ENCODE data around the gene PRDM2.
"Not testable (repeated sequence)": the region's sequence is repeated elsewhere in the genome, so short reads cannot be mapped to it uniquely, and the experiment has no call there.

The PRDM2 gene

DNA sequence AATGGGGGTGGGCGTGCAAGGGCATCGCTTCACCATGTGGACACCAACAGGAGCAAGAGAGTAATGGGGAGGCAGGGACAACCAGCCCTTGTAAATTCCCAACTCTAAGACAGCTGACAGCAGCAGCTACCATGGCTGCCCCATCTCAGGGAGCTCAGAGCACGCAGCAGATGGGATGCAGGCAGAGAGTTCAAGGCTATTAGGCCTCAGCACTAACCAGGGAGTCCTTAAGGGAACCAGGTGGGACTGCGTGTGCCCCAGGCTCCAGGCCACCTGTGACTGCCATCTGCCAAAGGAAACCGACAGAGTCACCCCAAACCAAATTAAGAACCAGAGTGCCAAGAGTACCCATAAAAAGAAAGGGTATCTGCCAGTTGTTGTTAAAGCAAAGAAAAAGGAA lies 33.7 kb upstream of the PRDM2 start:
- TF ChIP-seq CTCF (IDR thresholded peaks at IDR 0.05; ENCODE audit: insufficient read depth, low read depth, low read length, missing control alignments), result no peak
- DNase-seq (ENCODE audit: low read depth), result no peak
- H3K4me3 ChIP-seq (ENCODE audit: low read length), result no peak overlapping the region

GRCh38 chr1:13667691-13668090 lies 32.3 kb upstream of the PRDM2 start:
- DNase-seq (ENCODE audit: low read depth), result no peak
- TF ChIP-seq CTCF (IDR thresholded peaks at IDR 0.05; ENCODE audit: insufficient read depth, low read depth, low read length, missing control alignments), result no peak
- H3K4me3 ChIP-seq (ENCODE audit: low read length), result no peak overlapping the region

- H3K4me3 ChIP-seq (ENCODE audit: low read length), result no peak overlapping the region
- no peak for DNase-seq (ENCODE audit: low read depth)
- no peak for TF ChIP-seq CTCF (IDR thresholded peaks at IDR 0.05; ENCODE audit: insufficient read depth, low read depth, low read length, missing control alignments)
Observed at GRCh38 chr1:13674377-13674776, 25.6 kb upstream of the PRDM2 start.

- DNase-seq (ENCODE audit: low read depth), result no peak
- no peak overlapping the region for H3K4me3 ChIP-seq (ENCODE audit: low read length)
- no peak for TF ChIP-seq CTCF (IDR thresholded peaks at IDR 0.05; ENCODE audit: insufficient read depth, low read depth, low read length, missing control alignments)
Observed at GRCh38 chr1:13675151-13675651, 24.8 kb upstream of the PRDM2 start.

- no peak overlapping the region for H3K4me3 ChIP-seq (ENCODE audit: low read length)
- TF ChIP-seq CTCF (IDR thresholded peaks at IDR 0.05; ENCODE audit: insufficient read depth, low read depth, low read length, missing control alignments), result no peak
- no peak for DNase-seq (ENCODE audit: low read depth)
Observed at GRCh38 chr1:13677896-13678295, 22.1 kb upstream of the PRDM2 start.

DNA sequence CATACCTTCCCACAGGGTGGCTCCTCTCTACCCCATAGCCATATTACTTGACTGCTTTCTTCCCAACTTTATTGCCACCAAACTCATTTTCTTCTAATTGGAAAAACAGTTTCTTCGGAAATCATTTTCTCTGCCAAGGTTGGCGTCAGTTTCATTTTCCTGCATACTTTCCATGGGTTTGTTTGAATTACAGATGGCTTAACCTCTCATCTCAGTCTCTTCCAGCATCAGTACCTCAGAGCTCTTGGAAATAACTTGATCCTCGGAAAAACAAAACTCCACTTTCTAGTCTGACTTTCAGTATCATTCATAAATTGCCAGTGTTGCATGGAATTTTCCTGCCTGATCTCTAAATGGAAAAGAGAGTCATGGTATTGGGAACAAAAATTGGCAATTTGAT lies 20.3 kb upstream of the PRDM2 start:
- no peak overlapping the region for H3K4me3 ChIP-seq (ENCODE audit: low read length)
- TF ChIP-seq CTCF (IDR thresholded peaks at IDR 0.05; ENCODE audit: insufficient read depth, low read depth, low read length, missing control alignments), result no peak
- no peak for DNase-seq (ENCODE audit: low read depth)

DNA sequence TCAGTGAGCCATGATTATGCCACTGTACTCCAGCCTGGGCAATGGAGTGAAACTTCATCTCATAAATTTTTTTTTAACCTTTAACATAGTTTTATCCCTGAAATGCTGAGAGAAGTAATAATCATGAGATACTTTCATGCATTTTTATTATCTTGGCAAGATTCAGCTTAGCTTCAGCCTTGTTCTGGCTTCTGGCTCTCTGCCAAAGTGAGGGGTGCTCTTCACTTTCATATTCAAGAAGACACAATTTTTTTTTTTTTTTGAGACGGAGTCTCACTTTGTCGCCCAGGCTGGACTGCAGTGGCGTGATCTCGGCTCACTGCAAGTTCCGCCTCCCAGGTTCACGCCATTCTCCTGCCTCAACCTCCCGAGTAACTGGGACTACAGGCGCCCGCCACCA lies 19.4 kb upstream of the PRDM2 start:
- DNase-seq (ENCODE audit: low read depth); H3K4me3 ChIP-seq (ENCODE audit: low read length): not testable (repeated sequence)
